ENCODE data around the gene PRDM4.
"Not testable (repeated sequence)": the region's sequence is repeated elsewhere in the genome, so short reads cannot be mapped to it uniquely, and the experiment has no call there.

The PRDM4 gene

DNA sequence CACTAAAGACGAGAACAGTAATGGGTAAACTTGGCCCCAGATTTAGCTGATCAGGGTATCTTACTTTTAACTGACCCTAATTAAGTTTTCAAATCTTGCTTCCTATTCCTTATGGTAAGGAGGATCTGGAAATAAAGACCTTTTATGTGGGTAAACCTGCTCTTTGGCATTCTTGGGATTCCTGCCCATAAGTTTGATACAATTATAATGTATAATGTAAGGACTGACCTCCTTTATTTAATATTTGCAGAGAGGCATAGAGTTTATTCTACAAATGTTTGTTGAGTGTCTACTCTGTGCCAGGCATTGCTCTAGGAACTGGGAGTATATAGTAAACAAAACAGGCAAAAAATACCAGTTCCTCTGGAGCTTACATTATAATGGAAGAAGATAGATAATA, 4.4 kb upstream of the PRDM4 start:
- no peak for DNase-seq

DNA sequence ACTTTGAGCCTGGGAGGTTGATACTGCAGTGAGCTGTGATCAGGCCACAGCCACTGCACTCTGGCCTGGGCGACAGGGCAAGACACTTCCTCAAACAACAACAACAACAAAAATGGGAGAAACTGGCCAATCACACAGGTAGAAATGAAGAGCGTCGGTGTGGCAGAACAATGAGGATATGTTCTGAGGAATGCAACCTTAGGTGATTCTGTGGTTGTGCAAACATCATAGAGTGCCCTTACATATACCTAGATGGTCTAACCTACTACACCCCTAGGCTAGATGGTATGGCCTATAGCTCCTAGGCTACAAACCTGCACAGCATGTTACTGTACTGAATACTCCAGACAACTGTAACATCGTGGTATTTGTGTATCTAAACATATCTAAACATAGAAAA, 3.7 kb upstream of the PRDM4 start:
- no peak for DNase-seq

DNA sequence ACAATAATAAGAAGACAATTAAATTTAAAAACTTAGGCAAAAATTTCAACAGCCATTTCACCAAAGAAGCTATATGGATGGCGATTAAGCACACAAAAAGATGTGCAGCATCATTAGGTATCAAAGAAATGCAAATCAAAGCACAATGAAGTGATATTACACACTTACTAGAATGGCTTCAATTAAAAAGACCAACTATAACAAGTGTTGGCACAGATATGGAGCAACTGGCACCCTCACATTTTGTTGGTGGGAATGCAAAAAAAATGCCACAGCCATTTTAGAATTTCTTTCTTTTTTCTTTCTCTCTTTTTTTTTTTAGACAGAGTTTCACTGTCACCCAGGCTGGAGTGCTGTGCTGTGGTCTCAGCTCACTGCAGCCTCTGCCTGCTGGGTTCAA, 1.9 kb upstream of the PRDM4 start:
- no peak for DNase-seq

DNA sequence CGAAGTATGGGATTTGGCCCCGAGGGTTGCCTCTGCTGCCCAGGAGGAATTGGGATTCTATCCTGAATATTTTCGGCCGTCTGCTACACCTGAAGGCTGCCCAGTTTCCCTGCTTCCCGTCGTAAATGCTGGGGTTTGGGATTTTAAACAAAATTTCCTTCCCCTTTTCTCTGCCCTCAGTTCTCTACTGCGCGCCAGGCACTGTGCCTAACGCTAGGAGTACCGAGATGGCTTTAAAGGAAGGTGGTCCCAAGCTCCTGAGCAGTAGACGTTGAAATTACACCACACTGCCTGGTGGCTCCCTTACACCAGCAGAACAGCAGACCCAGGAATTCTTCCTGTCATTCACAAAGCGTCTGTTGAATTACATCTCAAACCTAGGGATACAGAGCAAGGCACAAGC, 566 bp upstream of the PRDM4 start:
- DNase-seq: no peak

DNA sequence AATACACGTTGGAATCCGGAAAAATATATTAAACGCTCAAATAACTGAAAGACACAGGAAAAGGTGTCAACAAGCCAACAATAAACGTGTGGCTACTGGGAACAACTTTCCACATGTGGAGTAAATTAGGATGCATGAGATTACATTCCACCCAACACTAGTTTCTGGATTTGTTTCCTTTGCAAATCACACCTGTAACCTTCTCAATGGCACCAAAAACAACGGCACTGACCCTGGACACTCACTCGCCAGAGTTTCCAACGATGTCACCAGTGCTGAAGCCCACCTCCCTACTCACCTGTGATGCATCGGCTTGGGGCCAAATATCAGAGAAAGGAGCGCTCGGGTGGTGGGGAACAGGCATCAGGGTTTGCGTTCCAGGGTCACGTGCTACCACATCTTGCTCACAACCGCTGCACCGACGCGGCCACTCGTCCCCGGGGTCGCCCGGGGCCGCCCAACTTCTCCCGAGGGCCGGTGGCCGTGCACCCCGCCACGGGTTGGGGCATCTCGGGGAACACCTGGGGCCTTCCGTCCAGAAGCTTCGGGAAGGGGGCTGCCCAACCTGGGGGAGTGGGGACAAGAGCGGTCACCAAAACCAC, 629 bp downstream of the PRDM4 start:
- no peak for DNase-seq

DNA sequence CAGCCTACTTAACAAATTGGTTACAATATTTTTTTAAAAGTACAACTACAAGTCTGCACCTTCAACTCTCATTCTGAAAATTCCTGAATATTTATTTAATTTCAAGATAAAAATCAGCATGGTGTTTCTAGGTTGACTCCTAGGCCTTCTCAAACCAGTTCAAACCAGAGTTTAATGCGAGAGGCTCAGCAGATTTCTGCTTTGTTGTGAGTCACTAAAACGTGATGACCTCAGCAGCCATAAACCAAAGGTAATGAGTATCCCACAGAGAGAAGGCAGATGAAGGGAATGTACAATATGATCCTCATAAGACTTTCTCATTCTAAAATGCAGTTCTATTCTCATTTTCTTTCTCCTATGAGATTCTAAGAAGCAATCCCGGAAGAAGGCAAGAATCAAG, 1.5 kb downstream of the PRDM4 start:
- DNase-seq: no peak

DNA sequence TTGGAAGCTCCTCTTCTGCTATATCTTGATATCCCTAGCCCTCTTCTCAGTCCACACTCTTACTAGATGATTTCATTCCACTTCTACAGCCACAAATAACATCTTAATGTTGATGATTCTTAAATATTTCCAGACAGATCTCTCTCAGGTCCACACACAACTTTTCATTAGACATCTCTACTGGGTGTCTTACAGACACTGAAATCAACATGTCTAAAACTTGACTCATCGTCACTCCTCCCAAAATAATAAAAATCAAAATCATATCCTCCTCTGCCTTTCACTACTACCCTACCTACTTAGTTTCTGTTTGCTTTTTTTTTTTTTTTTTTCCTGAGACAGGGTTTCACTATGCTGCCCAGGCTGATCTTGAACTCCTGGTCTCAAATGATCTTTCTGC, 11.9 kb downstream of the PRDM4 start:
- no peak for DNase-seq

DNA sequence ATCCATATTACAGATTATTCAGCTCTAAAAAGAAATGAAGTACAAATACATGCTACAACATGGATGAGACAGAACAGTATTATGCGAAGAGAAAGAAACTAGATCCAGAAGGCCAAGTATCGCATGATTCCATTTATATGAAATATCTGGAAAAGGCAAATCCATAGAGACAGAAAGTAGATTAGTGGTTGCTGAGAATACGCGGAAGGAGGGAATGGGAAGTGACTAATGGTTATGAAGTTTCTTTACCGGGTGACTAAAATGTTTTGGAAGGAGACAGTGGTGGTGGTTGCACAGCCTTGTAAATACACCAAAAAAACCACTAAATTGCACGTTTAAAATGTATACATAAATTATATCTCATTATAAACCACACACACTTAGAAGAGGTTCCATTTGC, 12.5 kb downstream of the PRDM4 start:
- no peak for DNase-seq

DNA sequence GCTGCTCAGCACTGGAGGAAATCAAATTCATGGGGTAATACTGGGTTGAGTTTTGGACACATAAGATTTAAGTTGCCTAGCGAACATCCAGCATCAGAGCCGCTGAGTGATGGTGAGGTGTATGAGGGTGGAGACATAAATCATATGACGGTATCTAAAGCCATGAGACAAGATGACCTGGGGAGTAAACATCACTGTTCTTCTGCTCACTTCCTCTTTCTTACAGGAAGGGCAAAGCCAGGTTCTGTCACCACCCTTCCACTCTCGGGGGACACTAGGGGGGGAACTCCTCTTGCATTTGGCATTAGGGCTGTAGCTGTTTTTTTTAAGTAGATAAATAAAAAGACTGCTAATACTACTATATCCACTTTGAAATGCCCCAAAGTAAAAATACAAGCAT, 24.0 kb downstream of the PRDM4 start:
- DNase-seq: peak in 1 of 2 donors; percentile 30

DNA sequence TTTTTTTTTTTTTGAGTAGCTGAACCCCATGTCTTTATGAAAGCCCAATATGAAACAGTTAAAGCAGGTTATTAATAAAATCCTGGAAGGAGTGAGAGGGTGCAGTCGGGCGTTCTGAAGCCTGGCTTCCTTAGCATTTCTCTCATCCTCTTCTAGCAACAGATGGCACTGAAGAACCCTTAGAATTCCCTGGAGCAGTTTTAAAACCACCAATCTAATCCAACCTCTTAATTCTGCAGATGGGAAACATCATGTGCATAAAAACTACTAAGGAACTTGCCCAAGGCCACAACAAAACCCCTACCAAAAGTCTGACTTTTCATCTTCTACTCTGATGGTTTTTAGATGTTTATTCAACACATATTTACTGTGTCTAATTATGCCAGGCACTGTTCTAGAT, 25.2 kb downstream of the PRDM4 start:
- no peak for DNase-seq

DNA sequence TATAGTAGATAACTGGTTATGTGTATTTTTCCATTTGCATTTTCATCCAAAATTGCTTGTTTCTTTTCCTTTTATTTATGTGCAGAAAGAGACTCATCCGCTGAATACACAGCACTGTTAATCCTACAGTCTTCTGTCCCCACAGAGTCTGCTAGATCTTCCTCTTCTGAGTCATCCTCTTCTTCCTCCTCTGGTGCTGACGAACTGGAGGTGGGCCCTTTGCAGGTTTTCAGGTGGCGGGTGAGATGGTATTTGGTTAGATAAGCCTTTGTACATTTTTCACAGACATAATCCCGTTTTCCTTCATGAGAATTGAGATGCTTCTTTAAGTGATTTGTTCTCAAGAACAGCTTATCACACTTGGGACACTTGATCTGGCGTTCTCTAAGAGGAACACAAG, 26.8 kb downstream of the PRDM4 start:
- DNase-seq: no peak

DNA sequence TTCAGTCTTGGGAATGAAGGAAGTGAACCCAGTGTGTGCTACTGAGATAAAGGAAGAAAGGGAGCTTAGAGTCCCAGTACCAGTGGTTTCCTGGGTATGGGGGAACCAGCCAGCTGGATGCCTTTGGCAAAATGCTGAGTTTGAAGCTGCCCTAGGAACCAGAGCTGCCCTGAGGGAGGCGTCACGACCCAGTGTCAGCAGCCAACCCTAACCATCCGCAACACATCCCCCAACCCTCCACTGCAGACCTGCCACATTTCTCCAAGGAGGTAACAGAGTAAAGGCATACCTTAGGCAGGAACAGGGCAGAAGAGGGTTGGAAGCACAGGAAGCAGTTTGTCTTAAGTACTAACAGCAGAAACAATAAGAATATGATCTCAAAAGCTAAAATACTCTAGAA, 28.6 kb downstream of the PRDM4 start:
- DNase-seq: no peak

DNA sequence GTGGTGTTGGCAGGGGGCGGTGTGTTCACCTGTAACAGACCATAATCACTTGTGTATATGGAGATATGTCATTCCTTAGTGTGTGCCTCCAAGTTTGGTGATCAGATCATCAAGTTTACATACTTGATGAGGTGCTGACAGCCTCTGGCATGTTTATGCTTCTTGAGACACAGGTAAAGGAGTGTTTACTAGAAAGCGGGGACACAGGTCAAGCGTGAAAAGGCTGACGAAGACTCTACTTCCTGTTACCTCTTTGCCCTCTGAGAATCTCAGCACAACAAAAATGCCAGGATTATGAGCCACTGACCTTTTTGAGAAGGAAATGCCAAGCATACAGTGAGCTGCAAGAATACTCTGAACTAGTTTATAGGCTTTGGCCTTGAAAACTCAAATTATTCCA, 29.6 kb downstream of the PRDM4 start:
- no peak for DNase-seq

DNA sequence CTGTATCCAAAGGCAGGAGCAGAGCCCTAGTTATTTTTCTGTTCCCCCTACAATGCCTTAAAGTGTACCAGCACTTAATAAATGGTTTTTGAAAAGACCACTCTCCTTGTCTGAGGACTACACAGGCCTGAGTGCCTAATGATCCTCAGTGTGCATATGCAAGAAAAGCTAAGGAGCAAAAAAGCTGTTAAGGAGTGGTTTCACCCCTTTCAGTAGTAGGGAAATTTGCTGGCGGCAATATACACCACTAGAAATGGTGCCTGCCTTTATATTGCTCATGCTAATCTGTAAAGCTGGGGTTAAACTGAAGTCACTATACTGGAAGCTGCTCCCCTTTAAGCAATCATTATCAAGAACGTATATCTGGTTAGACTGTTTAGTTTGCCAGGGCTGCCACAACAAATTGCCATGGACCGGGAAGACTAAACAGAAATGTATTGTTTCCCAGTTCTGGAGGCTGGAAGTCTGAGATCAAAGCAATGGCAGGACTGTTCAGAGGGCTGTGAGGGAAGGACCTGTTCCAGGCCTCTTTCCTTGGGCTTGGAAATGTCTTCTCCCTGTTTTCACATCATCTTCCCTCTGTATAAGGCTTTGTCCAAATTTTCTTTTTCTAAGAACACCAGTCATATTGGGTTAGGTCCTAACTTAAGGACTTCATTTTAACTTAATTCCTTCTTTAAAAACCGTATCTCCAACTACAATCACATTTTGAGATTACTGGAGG, 30.2 kb downstream of the PRDM4 start:
- no peak for DNase-seq

DNA sequence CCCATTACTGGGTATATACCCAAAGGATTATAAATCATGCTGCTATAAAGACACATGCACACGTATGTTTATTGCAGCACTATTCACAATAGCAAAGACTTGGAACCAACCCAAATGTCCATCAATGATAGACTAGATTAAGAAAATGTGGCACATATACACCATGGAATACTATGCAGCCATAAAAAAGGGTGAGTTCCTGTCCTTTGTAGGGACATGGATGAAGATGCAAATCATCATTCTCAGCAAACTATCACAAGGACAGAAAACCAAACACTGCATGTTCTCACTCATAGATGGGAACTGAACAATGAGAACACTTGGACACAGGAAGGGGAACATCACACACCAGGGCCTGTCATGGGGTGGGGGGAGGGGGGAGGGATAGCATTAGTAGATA, 33.2 kb downstream of the PRDM4 start:
- DNase-seq: not testable (repeated sequence)

DNA sequence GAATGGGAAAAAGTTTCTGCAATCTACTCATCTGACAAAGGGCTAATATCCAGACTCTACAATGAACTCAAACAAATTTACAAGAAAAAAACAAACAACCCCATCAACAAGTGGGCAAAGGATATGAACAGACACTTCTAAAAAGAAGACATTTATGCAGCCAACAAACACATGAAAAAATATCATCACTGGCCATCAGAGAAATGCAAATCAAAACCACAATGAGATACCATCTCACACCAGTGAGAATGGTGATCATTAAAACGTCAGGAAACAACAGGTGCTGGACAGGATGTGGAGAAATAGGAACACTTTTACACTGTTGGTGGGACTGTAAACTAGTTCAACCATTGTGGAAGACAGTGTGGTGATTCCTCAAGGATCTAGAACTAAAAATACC, 33.6 kb downstream of the PRDM4 start:
- not testable (repeated sequence) for DNase-seq

DNA sequence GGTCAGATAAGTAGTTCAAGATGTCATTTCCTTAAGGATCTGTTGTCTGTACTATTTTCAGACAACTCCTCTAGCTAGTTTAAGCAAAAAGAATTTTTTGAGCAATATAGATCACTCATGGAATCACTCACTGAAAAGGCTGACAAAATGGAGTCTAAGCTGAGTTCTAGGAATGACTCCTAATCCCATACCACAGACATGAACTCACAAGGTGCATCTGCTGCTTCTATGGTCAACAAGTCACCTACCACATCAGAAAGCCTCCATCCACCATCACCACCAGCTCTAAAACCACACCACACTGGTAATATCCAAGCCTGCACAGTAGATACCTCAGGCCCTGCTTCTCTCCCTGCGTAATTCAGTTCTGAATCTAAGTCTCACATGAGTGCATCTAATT, 42.3 kb downstream of the PRDM4 start:
- DNase-seq: no peak

DNA sequence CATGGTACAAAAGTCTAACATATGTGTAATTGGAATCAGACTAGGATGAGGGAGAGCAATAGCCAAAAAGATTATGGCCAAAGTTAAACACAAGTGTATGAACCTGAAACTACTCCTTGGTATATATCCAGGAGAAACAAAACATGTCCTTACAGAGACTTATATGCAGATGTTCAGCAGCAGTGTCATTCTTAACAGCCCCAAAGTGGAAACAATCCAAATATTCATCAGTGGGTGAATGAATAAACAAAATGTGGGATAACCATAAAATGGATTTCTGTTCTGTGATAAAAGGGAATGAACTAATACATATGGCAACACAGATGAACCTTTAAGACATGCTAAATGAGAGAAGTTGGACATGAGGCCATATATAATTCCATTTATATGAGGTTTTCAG, 45.2 kb downstream of the PRDM4 start:
- no peak for DNase-seq

DNA sequence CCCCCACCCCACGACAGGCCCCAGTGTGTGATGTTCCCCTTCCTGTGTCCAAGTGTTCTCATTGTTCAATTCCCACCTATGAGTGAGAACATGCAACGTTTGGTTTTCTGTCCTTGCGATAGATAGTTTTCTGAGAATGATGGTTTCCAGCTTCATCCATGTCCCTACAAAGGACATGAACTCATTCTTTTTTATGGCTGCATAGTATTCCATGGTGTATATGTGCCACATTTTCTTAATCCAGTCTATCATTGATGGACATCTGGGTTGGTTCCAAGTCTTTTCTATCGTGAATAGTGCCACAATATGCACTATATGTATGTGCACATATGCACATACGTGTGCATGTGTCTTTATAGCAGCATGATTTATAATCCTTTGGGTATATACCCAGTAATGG, 55.4 kb downstream of the PRDM4 start:
- not testable (repeated sequence) for DNase-seq

DNA sequence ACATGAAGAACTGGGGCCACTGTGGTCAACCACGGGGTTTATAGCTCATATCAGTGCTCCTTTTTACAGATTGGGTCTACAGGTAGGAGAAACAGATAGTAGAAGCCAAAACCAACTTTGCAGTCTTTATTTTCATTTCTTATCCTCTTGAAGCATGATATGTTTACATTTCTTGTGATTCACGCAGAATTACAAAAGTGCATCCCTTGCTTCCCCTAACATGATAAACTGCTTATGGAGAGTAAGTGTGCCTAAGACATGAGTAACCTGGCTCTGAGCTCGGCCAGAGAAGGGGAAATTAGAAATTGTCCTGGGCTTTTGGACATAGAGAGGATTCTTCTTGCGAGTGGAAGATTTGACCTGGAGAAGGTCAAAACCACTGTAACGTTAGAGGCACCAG, 56.9 kb downstream of the PRDM4 start:
- DNase-seq: no peak

DNA sequence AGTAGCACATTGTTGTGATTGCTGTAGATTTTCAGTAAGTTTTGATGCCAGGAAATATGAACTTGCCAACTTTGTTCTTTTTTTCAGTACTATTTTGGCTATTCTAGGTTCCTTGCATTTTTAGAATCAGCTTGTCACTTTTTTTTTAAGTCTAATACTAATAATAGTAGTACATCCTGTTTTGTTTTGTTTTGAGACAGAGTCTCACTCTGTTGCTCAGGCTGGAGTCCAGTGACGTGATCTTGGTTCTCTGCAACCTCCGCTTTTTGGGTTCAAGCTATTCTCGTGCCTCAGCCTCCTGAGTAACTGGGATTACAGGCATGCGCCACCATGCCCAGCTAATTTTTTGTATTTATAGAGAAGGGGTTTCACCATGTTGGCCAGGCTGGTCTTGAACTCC, 58.8 kb downstream of the PRDM4 start:
- no peak for DNase-seq

DNA sequence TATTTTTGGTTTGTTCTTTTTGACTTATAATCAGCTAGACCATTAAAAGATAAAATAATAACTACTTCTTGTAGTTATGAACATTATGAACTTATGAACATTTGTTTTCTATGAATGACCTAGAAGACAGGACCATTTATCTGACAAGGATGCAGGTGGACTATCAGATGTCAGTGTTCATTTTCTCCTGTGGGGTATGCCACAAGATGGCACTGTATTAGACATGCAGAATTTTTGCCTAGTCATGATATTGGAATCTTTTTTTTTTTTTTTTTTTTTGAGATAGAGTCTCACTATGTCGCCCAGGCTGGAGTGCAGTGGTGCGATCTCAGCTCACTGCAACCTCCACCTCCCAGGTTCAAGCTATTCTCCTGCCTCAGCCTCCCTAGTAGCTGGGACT, 65.2 kb downstream of the PRDM4 start:
- not testable (repeated sequence) for DNase-seq

DNA sequence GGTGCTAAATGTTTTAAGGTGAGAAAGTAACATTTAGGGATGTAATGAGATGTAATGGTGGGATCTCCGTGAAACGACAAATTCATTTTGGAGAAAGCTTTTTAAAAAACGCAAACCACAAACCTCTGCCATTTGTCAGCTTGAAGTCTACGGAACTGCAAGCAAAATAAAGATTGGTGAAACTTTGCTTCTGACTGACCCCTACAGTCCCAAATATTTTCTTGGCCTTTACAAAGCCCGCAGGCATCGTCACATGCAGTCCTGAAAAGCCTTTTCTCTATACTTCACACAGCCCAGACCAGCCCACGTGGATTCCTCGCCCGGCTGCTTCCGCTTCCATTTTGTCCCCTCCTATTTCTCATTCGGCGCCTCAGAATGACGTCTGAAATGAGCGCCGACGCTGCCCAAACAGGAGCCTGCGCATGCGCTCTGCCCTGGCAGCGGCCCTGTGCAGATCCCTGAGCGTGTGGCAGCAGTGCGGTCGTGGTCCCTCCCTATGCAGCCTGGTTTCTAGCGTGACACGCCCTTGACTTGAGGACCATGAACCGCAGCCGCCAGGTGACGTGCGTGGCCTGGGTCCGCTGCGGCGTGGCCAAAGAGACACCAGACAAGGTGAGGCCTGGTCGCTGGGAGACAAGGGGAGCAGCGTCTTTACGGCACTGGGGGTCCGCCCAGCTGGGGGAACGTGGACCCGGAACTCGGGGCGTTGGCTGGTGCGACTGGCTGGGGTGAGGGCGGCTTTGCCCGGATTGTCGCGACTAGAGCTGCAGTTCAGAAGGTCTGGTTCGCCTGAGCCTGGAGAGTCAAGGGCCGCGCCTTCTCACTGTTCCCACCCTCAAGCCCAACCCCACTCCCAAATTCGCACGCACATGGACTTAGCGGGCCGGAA, 75.3 kb downstream of the PRDM4 start, which contains the start of gene PWP1:
Gene PWP1 (plus strand): TSS at position 440 of the 889 bp plus-strand sequence. CDS start 101 bp downstream, at position 541.
- peak; percentile 90 to 94 for DNase-seq

DNA sequence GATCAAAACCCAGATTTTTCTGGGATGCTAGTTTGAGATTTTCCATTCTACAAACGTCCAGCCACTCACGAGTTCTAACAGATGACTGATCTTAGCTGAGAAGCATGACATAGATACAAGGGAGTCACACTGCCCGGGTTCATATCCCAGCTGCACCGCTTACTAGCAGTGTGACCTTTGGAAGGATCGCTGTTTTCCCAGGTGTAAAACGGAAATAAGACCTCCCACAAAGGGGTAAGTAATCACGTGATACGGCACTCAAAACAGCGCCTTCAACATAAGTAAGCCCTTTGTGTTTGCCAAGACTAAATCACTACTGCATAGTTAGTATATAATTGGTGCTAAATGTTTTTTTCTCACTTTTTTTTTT, 76.0 kb downstream of the PRDM4 start:
- DNase-seq: no peak

Data from bone marrow (tissue), 2 donors.